Stimulated activated CD4-positive, alpha-beta T cell treated with anti-CD3 and anti-CD28 coated beads, Interleukin-12 subunit alpha, Interleukin-12 subunit beta, amount 100 ng/mL, for 24 hours (primary cell): ENCODE measurements around the gene SPIRE2.
"Not testable (repeated sequence)": the region's sequence is repeated elsewhere in the genome, so short reads cannot be mapped to it uniquely, and the experiment has no call there.

Experiments used
- DNase-seq, 2 experiments: peaks; one replicate each; pipeline ENCODE4 v3.0.0-alpha.2; 2020; ENCODE audit warnings: low read depth in 2 of 2

The SPIRE2 gene

DNA sequence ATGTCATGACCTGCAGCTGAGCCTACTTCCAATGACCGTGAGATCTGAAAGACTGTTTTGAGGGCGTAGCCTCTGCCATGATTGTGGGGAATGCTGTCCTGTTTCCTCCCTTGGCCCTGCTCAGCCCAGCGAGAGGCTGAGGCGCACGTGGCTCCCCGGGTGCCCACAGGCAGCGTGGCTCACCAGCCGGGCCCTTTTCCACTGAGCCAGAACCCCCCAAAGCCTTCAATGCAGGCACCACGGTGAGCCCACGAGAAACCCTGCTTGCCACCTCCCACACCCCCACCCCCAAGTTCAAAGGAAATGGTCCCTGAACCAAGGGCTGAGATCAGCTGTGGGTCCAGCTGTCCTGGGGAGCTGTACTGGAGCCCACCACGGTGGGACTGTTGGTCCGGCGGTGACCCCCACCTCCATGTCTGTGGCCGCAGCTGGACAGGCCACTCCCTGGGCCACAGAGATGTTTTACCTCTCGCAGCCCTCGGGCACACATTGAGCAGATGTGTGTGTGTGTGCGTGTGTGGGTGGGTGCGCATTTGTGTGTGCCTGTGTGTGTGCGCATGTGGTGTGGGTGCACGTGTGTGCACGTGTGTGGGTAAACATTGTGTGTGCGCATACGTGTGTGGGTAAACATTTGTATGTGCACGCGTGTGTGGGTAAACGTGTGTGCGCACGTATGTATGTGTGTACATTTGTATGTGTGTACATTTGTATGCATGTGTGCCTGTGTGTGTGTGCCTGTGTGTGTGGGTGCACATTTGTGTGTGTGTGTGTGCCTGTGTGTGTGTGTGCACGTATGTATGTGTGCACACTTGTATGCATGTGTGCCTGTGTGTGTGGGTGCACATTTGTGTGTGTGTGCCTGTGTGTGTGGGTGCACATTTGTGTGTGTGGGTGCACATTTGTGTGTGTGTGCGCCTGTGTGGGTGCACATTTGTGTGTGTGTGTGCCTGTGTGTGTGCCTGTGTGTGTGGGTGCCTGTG is 85.4 kb downstream of the SPIRE2 start:
- DNase-seq = no peak

DNA sequence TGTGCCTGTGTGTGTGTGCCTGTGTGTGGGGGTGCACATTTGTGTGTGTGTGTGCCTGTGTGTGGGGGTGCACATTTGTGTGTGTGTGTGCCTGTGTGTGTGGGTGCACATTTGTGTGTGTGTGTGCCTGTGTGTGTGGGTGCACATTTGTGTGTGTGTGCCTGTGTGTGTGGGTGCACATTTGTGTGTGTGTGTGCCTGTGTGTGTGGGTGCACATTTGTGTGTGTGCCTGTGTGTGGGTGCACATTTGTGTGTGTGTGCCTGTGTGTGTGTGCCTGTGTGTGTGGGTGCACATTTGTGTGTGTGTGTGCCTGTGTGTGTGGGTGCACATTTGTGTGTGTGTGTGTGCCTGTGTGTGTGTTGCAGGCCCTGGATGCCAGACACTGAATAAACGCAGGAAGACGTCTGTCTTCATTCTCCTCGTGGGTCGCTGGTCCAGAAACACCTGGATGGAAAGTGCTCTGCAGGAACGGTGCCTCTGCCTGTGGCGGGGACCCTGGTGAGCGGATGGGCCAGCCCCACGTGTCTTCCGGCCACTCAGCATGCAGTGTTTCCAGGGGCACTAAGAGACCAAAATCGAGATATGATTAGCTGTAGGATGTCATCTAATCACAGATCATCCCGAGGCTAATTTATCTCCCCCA is 86.5 kb downstream of the SPIRE2 start:
- not testable (repeated sequence) for DNase-seq

DNA sequence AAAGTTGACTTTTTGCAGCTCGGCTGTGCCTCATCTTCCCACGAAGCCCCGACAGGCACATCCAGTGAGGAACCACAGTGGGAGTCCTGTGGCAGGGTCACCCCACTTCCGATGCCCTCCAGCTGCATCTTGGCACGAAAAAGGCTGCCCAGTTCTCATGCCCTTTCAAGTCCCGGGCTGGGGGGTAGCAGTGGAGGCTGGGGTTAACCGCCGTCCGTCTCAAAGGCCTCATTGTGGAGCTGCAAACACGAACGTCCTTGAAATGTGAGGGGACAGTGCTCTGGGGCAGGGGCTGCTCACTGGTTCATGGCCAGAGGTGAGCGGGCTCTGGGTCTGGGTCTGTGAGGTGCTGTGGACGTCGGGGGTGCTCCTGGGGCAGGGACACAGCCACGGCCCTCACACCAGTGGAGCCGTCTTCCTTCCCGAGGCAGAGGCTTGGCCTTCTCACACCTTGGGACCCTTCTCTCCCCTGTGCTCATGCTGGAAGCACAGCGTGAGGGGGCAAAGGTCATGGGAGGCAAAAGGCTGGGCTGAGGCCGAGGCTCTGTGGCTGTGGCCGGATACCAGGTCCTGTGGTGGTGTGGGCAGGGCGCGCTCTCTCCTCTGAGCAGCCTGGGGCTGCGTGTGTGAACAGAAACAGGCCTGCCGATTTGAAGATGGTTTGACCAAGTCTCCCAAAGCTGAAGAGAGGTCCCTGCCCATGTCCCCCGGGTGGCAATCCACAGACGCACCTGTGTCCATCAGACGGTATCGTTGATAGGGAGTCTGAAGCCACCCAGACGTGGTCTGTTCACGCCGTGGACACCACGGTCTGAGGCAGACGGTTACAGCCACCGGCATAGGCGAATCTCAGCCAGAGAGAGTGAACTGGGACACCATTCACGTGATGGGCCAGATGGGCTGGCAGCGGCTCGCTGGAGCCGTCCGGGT is 87.3 kb downstream of the SPIRE2 start:
- DNase-seq = no peak

DNA sequence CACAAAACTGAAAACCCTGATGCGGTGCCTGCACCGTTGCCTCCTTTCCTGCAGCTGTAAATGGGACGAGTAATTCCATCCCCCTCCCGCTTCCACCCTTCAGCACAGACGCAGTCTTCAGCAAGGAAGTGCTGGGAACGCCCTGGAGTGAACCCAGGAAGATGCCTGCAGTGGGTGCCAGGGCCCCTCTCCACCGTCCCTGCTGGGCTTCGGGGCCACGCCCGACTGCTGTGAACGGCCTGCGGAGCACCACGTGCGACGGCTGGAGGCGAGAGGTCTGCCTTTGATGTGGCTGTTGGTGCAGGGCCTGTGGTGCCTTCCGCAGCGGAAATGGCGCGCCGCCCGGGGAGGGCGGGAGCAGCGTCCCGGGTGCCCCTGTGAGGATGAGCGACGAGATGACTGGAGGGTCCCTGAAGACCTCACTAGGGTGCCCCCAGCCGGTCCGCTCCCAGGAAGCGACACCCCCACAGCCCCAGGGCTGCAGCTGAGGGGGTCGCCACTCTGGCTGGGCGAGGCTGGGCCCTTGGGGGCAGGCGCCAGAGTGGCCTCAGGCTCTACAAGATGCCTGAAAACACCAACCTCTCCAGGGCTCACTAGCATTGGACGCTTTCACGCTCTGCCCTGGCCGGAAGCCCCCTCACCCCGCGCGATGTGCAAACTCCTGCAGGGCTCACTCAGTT is 89.6 kb downstream of the SPIRE2 start:
- peak; percentile 34 to 72 for DNase-seq

DNA sequence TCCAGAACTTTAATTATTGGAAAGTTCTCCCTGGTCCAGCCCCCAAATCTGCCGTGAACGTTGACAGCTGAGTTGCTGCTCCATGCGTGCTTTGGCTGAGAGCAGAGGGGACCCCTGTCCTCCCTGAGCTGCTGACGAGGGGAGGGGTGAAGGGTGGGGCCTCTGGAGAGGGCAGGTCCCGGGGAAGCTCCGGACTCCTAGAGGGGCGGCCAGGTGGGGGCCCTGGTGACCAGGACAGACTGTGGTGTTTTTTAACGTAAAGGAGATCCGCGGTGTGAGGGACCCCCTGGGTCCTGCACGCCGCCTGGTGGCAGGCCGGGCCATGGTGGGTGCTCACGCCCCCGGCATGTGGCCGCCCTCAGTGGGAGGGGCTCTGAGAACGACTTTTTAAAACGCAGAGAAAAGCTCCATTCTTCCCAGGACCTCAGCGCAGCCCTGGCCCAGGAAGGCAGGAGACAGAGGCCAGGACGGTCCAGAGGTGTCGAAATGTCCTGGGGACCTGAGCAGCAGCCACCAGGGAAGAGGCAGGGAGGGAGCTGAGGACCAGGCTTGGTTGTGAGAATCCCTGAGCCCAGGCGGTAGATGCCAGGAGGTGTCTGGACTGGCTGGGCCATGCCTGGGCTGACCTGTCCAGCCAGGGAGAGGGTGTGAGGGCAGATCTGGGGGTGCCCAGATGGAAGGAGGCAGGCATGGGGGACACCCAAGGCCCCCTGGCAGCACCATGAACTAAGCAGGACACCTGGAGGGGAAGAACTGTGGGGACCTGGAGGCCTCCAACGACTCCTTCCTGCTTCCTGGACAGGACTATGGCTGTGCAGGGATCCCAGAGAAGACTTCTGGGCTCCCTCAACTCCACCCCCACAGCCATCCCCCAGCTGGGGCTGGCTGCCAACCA is 90.4 kb downstream of the SPIRE2 start, which contains the start of gene MC1R:
TSS of gene MC1R (plus strand) at position 410 of the 895 bp plus-strand sequence. CDS start at position 807, 397 bp downstream.
- DNase-seq = no peak

DNA sequence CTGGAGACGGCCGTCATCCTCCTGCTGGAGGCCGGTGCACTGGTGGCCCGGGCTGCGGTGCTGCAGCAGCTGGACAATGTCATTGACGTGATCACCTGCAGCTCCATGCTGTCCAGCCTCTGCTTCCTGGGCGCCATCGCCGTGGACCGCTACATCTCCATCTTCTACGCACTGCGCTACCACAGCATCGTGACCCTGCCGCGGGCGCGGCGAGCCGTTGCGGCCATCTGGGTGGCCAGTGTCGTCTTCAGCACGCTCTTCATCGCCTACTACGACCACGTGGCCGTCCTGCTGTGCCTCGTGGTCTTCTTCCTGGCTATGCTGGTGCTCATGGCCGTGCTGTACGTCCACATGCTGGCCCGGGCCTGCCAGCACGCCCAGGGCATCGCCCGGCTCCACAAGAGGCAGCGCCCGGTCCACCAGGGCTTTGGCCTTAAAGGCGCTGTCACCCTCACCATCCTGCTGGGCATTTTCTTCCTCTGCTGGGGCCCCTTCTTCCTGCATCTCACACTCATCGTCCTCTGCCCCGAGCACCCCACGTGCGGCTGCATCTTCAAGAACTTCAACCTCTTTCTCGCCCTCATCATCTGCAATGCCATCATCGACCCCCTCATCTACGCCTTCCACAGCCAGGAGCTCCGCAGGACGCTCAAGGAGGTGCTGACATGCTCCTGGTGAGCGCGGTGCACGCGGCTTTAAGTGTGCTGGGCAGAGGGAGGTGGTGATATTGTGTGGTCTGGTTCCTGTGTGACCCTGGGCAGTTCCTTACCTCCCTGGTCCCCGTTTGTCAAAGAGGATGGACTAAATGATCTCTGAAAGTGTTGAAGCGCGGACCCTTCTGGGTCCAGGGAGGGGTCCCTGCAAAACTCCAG is 91.5 kb downstream of the SPIRE2 start:
- DNase-seq = no peak

DNA sequence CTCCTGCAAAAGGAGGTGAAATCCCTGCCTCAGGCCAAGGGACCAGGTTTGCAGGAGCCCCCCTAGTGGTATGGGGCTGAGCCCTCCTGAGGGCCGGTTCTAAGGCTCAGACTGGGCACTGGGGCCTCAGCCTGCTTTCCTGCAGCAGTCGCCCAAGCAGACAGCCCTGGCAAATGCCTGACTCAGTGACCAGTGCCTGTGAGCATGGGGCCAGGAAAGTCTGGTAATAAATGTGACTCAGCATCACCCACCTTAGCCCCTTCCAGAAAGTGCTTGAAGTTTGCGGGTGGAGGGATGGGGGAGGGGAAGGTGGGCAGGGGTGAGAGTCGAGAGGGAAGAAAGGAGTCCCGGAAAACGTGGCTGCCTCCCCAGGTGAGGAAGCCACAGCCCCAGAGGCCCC is 92.4 kb downstream of the SPIRE2 start:
- DNase-seq = no peak
